Neural progenitor cell (in vitro differentiated cells): ENCODE data around the gene GNB1. TPM values are rescaled to one million over a fixed set of nuclear protein-coding genes. Genes with fewer than 3 reads are reported as not detected.

ENCODE experiments used
- DNase-seq: peaks from one replicate; pipeline ENCODE4 v3.0.0-alpha.2; 2016; ENCODE audit warnings: low spot score
- H2AFZ ChIP-seq: fragments of 200-600 bp; sonication (generic); replicated peaks from 2 replicates; pipeline ENCODE4 v1.6.1; 2016; ENCODE audit warnings: antibody characterized with exemption
- H3F3A ChIP-seq: fragments of 200-600 bp; sonication (generic); 2 replicates; pipeline ENCODE4 v1.6.1; 2016; ENCODE audit warnings: antibody characterized with exemption, low read depth
- H3K27ac ChIP-seq: fragments of 200-600 bp; sonication (generic); 2 replicates; pipeline ENCODE4 v1.5.1; 2016; ENCODE audit warnings: mild to moderate bottlenecking
- H3K27me3 ChIP-seq: fragments of 200-600 bp; sonication (generic); 2 replicates; pipeline ENCODE4 v1.6.1; 2016; ENCODE audit warnings: mild to moderate bottlenecking, moderate library complexity
- H3K36me3 ChIP-seq: fragments of 200-600 bp; sonication (generic); 2 replicates; pipeline ENCODE4 v1.5.1; 2016
- H3K4me1 ChIP-seq: fragments of 200-600 bp; sonication (generic); 2 replicates; pipeline ENCODE4 v1.6.1; 2016; ENCODE audit warnings: mixed run types
- H3K4me2 ChIP-seq: fragments of 200-600 bp; sonication (generic); 2 replicates; pipeline ENCODE4 v1.6.1; 2016
- H3K4me3 ChIP-seq: fragments of 200-600 bp; sonication (generic); 2 replicates; pipeline ENCODE4 v1.5.1; 2016
- H3K79me2 ChIP-seq: fragments of 200-600 bp; sonication (generic); 2 replicates; pipeline ENCODE4 v1.6.1; 2016; ENCODE audit warnings: low read depth
- H3K9ac ChIP-seq: fragments of 200-600 bp; sonication (generic); 2 replicates; pipeline ENCODE4 v1.6.1; 2016
- H3K9me3 ChIP-seq: fragments of 200-600 bp; sonication (generic); 2 replicates; pipeline ENCODE4 v1.5.1; 2016; ENCODE audit warnings: low read depth
- H4K20me1 ChIP-seq: fragments of 200-600 bp; sonication (generic); 2 replicates; pipeline ENCODE4 v1.6.1; 2016; ENCODE audit warnings: low read depth
- H3K27ac Mint-ChIP-seq: 3 replicates; pipeline ENCODE4 v1.8.0; 2021; ENCODE audit warnings: mixed read lengths
- H3K27me3 Mint-ChIP-seq: 2 replicates; pipeline ENCODE4 v1.8.0; 2022; ENCODE audit warnings: low read depth, mild to moderate bottlenecking, inconsistent platforms, moderate library complexity, mixed read lengths; ENCODE audit not compliant: insufficient read depth
- H3K36me3 Mint-ChIP-seq: 3 replicates; pipeline ENCODE4 v1.8.0; 2021; ENCODE audit warnings: mixed read lengths
- H3K4me1 Mint-ChIP-seq: 3 replicates; pipeline ENCODE4 v1.8.0; 2021; ENCODE audit warnings: mixed read lengths
- H3K4me3 Mint-ChIP-seq: 3 replicates; pipeline ENCODE4 v1.8.0; 2021; ENCODE audit warnings: mild to moderate bottlenecking, moderate library complexity, mixed read lengths
- H3K9me3 Mint-ChIP-seq: 3 replicates; pipeline ENCODE4 v1.8.0; 2020; ENCODE audit warnings: mixed read lengths
- EZH2 ChIP-seq: fragments of 200-600 bp; sonication (generic); IDR thresholded peaks from 2 replicates; pipeline ENCODE4 v1.6.1; 2017; ENCODE audit warnings: antibody characterized with exemption, mild to moderate bottlenecking, moderate library complexity
- EZH2phosphoT487 ChIP-seq: fragments of 200-600 bp; sonication (generic); IDR thresholded peaks from 2 replicates; pipeline ENCODE4 v1.6.1; 2017; ENCODE audit warnings: antibody characterized with exemption
- total RNA-seq: library from RNA; depleted of rRNA; stranded (reverse); fragments of >200 nt; gene quantifications from 2 replicates; pipeline ENCODE4 v1.2.3, GENCODE V29; 2015; ENCODE audit warnings: low replicate concordance
- TF ChIP-seq, protein P1 (sequence below): fragments of 200-600 bp; sonication (generic); IDR thresholded peaks from 2 replicates; pipeline ENCODE4 v1.5.1; 2017; ENCODE audit warnings: antibody characterized with exemption, mild to moderate bottlenecking

The GNB1 gene
- total RNA-seq, 1 donor from 2014 or later = 175 TPM

DNA sequence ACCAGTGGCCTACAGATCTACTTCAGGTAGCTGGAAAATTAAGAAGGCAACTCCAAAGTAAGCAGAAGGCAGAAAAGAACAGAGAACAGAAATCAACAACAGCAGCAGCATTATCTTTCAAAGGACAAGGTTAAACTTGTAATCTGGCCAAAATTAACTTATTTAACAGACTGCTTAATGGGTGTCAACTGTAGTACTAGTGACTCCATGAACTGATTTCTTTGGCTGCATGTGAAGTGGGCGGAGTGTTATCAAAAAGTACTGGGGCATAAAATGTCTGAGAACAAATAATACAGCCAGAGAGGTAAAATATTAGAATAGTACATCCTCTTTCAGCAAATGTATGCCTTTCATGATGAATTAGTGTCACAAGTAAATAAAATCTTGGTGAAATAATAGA, 88.0 kb downstream of the GNB1 start:
- peaks cover 33% of the 10 kb centered on the region for H3K36me3 Mint-ChIP-seq
- H3K27me3 ChIP-seq = no peaks in the 10 kb centered on the region
- H3K79me2 ChIP-seq = peaks cover 67% of the 10 kb centered on the region
- H3K4me3 Mint-ChIP-seq = no peak overlapping the region
- no peak overlapping the region for H3K27ac ChIP-seq
- peaks cover 23% of the 10 kb centered on the region for H3K4me1 Mint-ChIP-seq
- no peak overlapping the region for H3K9ac ChIP-seq
- no peak for DNase-seq
- H3K9me3 ChIP-seq = no peaks in the 10 kb centered on the region
- H4K20me1 ChIP-seq = peaks cover 85% of the 10 kb centered on the region
- H3K4me2 ChIP-seq = no peak overlapping the region
- H2AFZ ChIP-seq = no peak overlapping the region
- H3K27me3 Mint-ChIP-seq = peaks cover 5% of the 10 kb centered on the region
- no peak overlapping the region for H3K27ac Mint-ChIP-seq
- no peak overlapping the region for H3K4me3 ChIP-seq
- TF ChIP-seq, protein P1, sequence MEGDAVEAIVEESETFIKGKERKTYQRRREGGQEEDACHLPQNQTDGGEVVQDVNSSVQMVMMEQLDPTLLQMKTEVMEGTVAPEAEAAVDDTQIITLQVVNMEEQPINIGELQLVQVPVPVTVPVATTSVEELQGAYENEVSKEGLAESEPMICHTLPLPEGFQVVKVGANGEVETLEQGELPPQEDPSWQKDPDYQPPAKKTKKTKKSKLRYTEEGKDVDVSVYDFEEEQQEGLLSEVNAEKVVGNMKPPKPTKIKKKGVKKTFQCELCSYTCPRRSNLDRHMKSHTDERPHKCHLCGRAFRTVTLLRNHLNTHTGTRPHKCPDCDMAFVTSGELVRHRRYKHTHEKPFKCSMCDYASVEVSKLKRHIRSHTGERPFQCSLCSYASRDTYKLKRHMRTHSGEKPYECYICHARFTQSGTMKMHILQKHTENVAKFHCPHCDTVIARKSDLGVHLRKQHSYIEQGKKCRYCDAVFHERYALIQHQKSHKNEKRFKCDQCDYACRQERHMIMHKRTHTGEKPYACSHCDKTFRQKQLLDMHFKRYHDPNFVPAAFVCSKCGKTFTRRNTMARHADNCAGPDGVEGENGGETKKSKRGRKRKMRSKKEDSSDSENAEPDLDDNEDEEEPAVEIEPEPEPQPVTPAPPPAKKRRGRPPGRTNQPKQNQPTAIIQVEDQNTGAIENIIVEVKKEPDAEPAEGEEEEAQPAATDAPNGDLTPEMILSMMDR = no peak
- TF ChIP-seq EZH2 (no peak), EZH2phosphoT487 (no peak)
- peaks cover 16% of the 10 kb centered on the region for H3K4me1 ChIP-seq
- H3K9me3 Mint-ChIP-seq = no peaks in the 10 kb centered on the region
- peaks cover 7% of the 10 kb centered on the region for H3K36me3 ChIP-seq
- peaks cover 19% of the 10 kb centered on the region for H3F3A ChIP-seq

DNA sequence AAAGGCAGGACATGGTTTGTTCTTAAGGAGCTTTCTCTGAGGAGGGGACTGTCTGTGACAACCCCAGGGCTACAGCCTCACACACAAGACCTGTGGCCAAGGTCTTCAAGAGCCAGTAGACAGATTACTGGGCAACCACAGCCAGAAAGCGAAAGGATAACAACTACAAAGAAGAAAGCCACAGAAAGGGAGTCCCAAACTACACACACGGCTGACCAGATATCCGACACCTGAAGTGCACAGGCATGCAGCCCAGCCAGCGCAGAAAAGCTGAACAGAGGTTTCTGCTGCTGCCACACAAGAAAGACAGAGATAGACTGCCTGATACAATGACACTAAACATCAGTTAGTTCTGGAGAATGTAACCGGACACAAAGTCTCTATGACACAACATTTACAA, 91.2 kb downstream of the GNB1 start:
- no peak for DNase-seq
- Histone ChIP-seq H2AFZ (no peak overlapping the region), H3K36me3 (no peaks in the 10 kb centered on the region), H3K9me3 (no peaks in the 10 kb centered on the region), H3K27me3 (no peaks in the 10 kb centered on the region), H3K4me2 (no peak overlapping the region), H3F3A (peaks cover 19% of the 10 kb centered on the region), H3K4me3 (no peak overlapping the region), H3K27ac (peak overlapping the region; percentile 21), H3K9ac (no peak overlapping the region), H3K4me1 (peaks cover 16% of the 10 kb centered on the region), H3K79me2 (peaks cover 76% of the 10 kb centered on the region), H4K20me1 (peaks cover 84% of the 10 kb centered on the region)
- Mint-ChIP-seq H3K4me1 (peaks cover 23% of the 10 kb centered on the region), H3K27ac (no peak overlapping the region), H3K36me3 (peaks cover 37% of the 10 kb centered on the region), H3K27me3 (peaks cover 3% of the 10 kb centered on the region), H3K4me3 (no peak overlapping the region), H3K9me3 (no peaks in the 10 kb centered on the region)
- no peak for TF ChIP-seq EZH2
- TF ChIP-seq EZH2phosphoT487 = no peak
- TF ChIP-seq, protein P1 = no peak

DNA sequence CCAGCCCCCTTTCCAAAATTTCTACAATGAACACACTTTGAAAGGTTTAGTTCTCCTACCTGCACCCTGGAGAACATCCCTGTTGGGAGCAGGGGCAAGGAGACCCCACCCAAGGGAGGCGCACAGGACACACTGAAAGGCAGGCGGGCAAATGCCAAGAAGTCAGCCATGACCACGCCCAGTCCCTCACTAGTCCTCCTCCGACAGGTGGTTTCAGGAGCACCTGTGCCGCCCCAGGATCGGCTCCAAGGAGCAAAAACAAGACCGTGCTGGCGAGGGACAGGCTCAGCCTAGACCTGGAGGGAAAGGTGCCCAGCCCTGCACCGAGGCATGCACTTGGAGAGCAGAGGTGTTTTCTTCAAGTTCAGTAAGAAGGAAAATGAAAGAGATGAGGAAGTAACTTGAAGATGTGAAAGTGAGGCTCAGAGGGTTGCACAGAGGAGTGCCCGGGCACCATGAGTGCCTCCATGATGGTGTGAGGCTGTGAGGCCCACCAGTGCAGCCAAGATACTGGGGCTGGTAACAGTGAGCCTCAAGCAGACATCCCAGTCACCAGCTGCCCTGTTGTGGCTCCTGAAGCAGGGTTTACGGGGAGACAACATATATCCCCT, 93.1 kb downstream of the GNB1 start:
- Histone ChIP-seq H3F3A (peaks cover 19% of the 10 kb centered on the region), H4K20me1 (peaks cover 84% of the 10 kb centered on the region), H3K36me3 (no peaks in the 10 kb centered on the region), H3K79me2 (peaks cover 61% of the 10 kb centered on the region), H3K9ac (no peak overlapping the region), H3K27me3 (no peaks in the 10 kb centered on the region), H3K4me1 (peaks cover 16% of the 10 kb centered on the region), H2AFZ (no peak overlapping the region), H3K4me3 (no peak overlapping the region), H3K4me2 (no peak overlapping the region), H3K27ac (no peak overlapping the region), H3K9me3 (no peaks in the 10 kb centered on the region)
- H3K9me3 Mint-ChIP-seq = no peaks in the 10 kb centered on the region
- TF ChIP-seq EZH2 = no peak
- H3K27me3 Mint-ChIP-seq = peaks cover 5% of the 10 kb centered on the region
- H3K36me3 Mint-ChIP-seq = peaks cover 40% of the 10 kb centered on the region
- H3K4me1 Mint-ChIP-seq = peaks cover 21% of the 10 kb centered on the region
- H3K4me3 Mint-ChIP-seq = no peak overlapping the region
- no peak for DNase-seq
- H3K27ac Mint-ChIP-seq = peak overlapping the region; percentile 81

DNA sequence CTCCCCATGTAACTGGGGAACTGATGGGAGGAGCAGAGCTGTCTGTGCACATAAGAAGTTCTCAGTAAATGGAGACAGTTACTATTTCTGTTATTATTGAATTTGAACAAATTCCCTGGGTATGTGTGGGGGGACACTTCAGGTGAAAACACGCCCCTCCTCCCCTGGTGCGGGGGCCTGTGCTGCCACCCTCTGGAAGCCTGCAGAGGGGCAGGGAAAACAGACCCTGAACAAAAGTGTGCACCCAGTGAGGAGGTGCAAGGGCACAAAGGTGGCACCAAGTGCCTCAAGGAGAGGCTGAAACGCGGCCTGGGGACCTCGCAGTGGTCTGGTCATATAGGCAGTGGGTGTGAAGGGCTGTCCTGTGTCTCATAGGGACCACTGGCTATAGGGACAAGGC, 94.4 kb downstream of the GNB1 start:
- no peak overlapping the region for H3K4me3 ChIP-seq
- H3K27me3 ChIP-seq = no peaks in the 10 kb centered on the region
- H3K27ac ChIP-seq = no peak overlapping the region
- TF ChIP-seq, protein P1 = peak; percentile 16
- TF ChIP-seq EZH2phosphoT487 = no peak
- peaks cover 22% of the 10 kb centered on the region for H3F3A ChIP-seq
- Mint-ChIP-seq H3K4me1 (peaks cover 9% of the 10 kb centered on the region), H3K27ac (no peak overlapping the region), H3K9me3 (no peaks in the 10 kb centered on the region), H3K27me3 (peaks cover 5% of the 10 kb centered on the region), H3K36me3 (peaks cover 34% of the 10 kb centered on the region), H3K4me3 (no peak overlapping the region)
- no peak overlapping the region for H3K4me2 ChIP-seq
- no peak overlapping the region for H2AFZ ChIP-seq
- peaks cover 6% of the 10 kb centered on the region for H3K36me3 ChIP-seq
- DNase-seq = no peak
- H3K79me2 ChIP-seq = peaks cover 48% of the 10 kb centered on the region
- peaks cover 77% of the 10 kb centered on the region for H4K20me1 ChIP-seq
- H3K9ac ChIP-seq = no peak overlapping the region
- H3K4me1 ChIP-seq = peaks cover 6% of the 10 kb centered on the region
- H3K9me3 ChIP-seq = no peaks in the 10 kb centered on the region
